DND-41 (cell line): Measurements from ENCODE around the gene PAPOLA.

Source experiments
- CTCF ChIP-seq: IDR thresholded peaks from 2 replicates; pipeline ENCODE4 v1.5.1; 2012; ENCODE audit warnings: borderline replicate concordance, low read length, moderate library complexity, mild to moderate bottlenecking; ENCODE audit not compliant: poor library complexity, severe bottlenecking; ENCODE audit errors: extremely low read depth
- EZH2 ChIP-seq: IDR thresholded peaks from 3 replicates; pipeline ENCODE4 v1.6.1; 2012; ENCODE audit warnings: borderline replicate concordance, low read depth, mild to moderate bottlenecking, moderate library complexity, low read length, inconsistent platforms; ENCODE audit not compliant: severe bottlenecking

- TF ChIP-seq EZH2 (no peak), CTCF (no peak)
Measured at GRCh38 chr14:96502621-96503305, 581 bp downstream of the PAPOLA start.
